DND-41 (cell line): ENCODE data around the gene SLC24A4.

Experiments
- ATAC-seq: fragments of 200-7000 bp; cut with Tn5 transposase; 3 replicates; pipeline ENCODE4 v1.9.1; 2021; ENCODE audit warnings: low read depth; ENCODE audit not compliant: insufficient read depth
- DNase-seq: peaks from one replicate; pipeline ENCODE4 v3.0.0-alpha.2; 2020
- H2AFZ ChIP-seq: 2 replicates; pipeline ENCODE4 v1.6.0; 2012; ENCODE audit warnings: low read depth, low read length
- H3K27ac ChIP-seq: 2 replicates; pipeline ENCODE4 v1.5.1; 2012; ENCODE audit warnings: low read length, inconsistent platforms
- H3K27me3 ChIP-seq: fragments of 200-600 bp; sonication (generic); 2 replicates; pipeline ENCODE4 v1.6.0; 2012; ENCODE audit warnings: low read length, mild to moderate bottlenecking, inconsistent platforms; ENCODE audit not compliant: insufficient read depth, poor library complexity
- H3K36me3 ChIP-seq: 2 replicates; pipeline ENCODE4 v1.5.1; 2012; ENCODE audit warnings: low read length, inconsistent platforms; ENCODE audit not compliant: insufficient read depth
- H3K4me1 ChIP-seq: 2 replicates; pipeline ENCODE4 v1.5.1; 2012; ENCODE audit warnings: mild to moderate bottlenecking, low read length; ENCODE audit not compliant: insufficient read depth
- H3K4me2 ChIP-seq: 2 replicates; pipeline ENCODE4 v1.6.0; 2012; ENCODE audit warnings: mild to moderate bottlenecking, moderate library complexity, low read length, inconsistent platforms; ENCODE audit not compliant: insufficient read depth
- H3K4me3 ChIP-seq, 2 experiments: fragments of 200-600 bp in 1 of 2; shearing (Covaris generic) in 1 of 2; 2 replicates each; pipeline ENCODE4 v1.5.1; 2012 to 2016; ENCODE audit warnings: inconsistent platforms in 2 of 2, low read length in 2 of 2, mild to moderate bottlenecking in 2 of 2, low read depth in 1 of 2, moderate library complexity in 1 of 2
- H3K79me2 ChIP-seq: 2 replicates; pipeline ENCODE4 v1.6.0; 2012; ENCODE audit warnings: low read length, inconsistent platforms; ENCODE audit not compliant: insufficient read depth
- H3K9ac ChIP-seq: 2 replicates; pipeline ENCODE4 v1.6.0; 2012; ENCODE audit warnings: low read depth, mild to moderate bottlenecking, inconsistent platforms, low read length, moderate library complexity
- H3K9me3 ChIP-seq: 2 replicates; pipeline ENCODE4 v1.5.1; 2012; ENCODE audit warnings: low read length, moderate library complexity, mild to moderate bottlenecking, inconsistent platforms; ENCODE audit not compliant: insufficient read depth, severe bottlenecking
- H4K20me1 ChIP-seq: 2 replicates; pipeline ENCODE4 v1.6.0; 2012; ENCODE audit warnings: low read length; ENCODE audit not compliant: insufficient read depth
- EZH2 ChIP-seq: IDR thresholded peaks from 3 replicates; pipeline ENCODE4 v1.6.1; 2012; ENCODE audit warnings: borderline replicate concordance, low read depth, mild to moderate bottlenecking, moderate library complexity, low read length, inconsistent platforms; ENCODE audit not compliant: severe bottlenecking
- TF ChIP-seq, protein P1 (sequence below): IDR thresholded peaks from 2 replicates; pipeline ENCODE4 v1.5.1; 2012; ENCODE audit warnings: borderline replicate concordance, low read length, moderate library complexity, mild to moderate bottlenecking; ENCODE audit not compliant: poor library complexity, severe bottlenecking; ENCODE audit errors: extremely low read depth

Gene SLC24A4

GRCh38 chr14:92500491-92500941, 177.6 kb downstream of the SLC24A4 start:
- no peak overlapping the region for H3K9ac ChIP-seq

DNA sequence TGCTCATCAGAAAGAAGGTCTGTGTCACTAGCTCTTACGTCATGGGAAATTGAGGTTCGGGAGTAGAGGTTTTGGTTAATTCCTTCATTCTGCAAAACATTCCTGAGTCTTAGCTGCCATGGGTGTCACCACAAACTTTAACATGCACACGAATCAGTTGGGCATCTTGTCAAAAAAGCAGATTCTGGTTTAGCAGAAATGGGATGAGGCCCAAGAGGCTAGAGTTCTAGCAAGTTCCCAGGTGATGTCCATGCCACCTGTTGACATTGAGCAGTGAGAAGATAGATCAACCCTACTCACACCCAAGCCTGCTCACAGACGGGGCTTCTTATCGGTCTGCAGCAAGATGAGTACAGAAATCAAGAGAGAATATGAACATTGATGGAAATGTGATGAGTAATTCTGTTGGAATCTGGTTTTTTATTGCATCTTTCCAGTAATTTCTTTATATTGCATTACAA, 179.0 kb downstream of the SLC24A4 start:
- no peaks in the 10 kb centered on the region for H3K4me1 ChIP-seq
- no peak overlapping the region for H3K27ac ChIP-seq
- H3K36me3 ChIP-seq: no peaks in the 10 kb centered on the region
- H3K4me2 ChIP-seq: no peak overlapping the region
- H2AFZ ChIP-seq: no peak overlapping the region
- H3K4me3 ChIP-seq: no peak overlapping the region
- no peaks in the 10 kb centered on the region for H3K79me2 ChIP-seq
- no peaks in the 10 kb centered on the region for H4K20me1 ChIP-seq
- DNase-seq (no peak), ATAC-seq (no peak)
- TF ChIP-seq EZH2: no peak
- TF ChIP-seq, protein P1, sequence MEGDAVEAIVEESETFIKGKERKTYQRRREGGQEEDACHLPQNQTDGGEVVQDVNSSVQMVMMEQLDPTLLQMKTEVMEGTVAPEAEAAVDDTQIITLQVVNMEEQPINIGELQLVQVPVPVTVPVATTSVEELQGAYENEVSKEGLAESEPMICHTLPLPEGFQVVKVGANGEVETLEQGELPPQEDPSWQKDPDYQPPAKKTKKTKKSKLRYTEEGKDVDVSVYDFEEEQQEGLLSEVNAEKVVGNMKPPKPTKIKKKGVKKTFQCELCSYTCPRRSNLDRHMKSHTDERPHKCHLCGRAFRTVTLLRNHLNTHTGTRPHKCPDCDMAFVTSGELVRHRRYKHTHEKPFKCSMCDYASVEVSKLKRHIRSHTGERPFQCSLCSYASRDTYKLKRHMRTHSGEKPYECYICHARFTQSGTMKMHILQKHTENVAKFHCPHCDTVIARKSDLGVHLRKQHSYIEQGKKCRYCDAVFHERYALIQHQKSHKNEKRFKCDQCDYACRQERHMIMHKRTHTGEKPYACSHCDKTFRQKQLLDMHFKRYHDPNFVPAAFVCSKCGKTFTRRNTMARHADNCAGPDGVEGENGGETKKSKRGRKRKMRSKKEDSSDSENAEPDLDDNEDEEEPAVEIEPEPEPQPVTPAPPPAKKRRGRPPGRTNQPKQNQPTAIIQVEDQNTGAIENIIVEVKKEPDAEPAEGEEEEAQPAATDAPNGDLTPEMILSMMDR: no peak
- H3K9me3 ChIP-seq: no peaks in the 10 kb centered on the region
- H3K9ac ChIP-seq: no peak overlapping the region
- H3K27me3 ChIP-seq: no peaks in the 10 kb centered on the region

More at GRCh38 chr14:92500491-92500941, 177.6 kb downstream of the SLC24A4 start:
- Histone ChIP-seq H3K27me3 (no peaks in the 10 kb centered on the region), H3K36me3 (no peaks in the 10 kb centered on the region), H3K4me3 (no peak overlapping the region), H3K9me3 (no peaks in the 10 kb centered on the region), H4K20me1 (no peaks in the 10 kb centered on the region), H3K4me2 (no peak overlapping the region), H3K27ac (no peak overlapping the region), H3K4me1 (no peaks in the 10 kb centered on the region), H3K79me2 (no peaks in the 10 kb centered on the region), H2AFZ (no peak overlapping the region)
- TF ChIP-seq, protein P1: no peak
- TF ChIP-seq EZH2: no peak
- DNase-seq (no peak), ATAC-seq (no peak)

DNA sequence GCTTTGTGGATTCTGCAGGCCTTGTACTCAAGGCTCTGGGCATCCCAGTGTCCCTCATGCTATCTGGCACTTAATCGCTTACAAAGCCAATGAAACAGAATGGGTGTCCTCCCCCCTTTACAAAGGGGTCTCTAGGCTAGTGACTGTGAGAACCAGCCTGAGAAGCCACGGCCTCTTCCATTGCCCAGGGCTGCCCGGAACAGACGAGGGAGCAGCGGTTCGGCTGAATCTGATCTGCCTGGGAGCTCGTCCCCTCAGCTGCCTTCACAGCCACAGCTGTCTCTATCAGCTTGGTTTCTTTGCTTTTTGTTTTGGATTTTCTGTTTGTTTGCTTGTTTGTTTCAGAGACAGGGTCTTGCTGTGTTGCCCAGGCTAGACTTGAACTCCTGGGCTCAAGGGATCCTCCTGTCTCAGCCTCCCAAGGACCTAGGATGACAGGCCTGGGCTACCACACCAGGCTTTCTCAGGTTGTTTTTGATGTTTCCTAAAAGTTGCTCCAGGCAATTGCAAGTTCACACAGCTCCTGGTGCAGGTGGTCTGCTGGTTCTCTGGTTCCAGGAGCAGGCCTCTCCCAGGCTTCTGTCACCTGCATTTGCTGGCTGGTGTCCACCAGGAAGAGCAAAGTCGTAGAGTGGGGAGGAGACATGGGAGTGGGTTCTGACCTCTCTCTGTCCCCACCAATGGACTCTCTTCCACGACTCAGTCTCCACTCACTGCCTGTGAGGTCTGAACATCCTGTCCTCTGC, 179.7 kb downstream of the SLC24A4 start:
- H3K4me3 ChIP-seq: no peak overlapping the region
- H3K27me3 ChIP-seq: no peaks in the 10 kb centered on the region
- no peaks in the 10 kb centered on the region for H3K79me2 ChIP-seq
- TF ChIP-seq, protein P1: no peak
- TF ChIP-seq EZH2: no peak
- no peaks in the 10 kb centered on the region for H3K9me3 ChIP-seq
- no peaks in the 10 kb centered on the region for H4K20me1 ChIP-seq
- H3K4me2 ChIP-seq: no peak overlapping the region
- DNase-seq: no peak
- no peaks in the 10 kb centered on the region for H3K36me3 ChIP-seq
- no peak overlapping the region for H3K27ac ChIP-seq
- H3K9ac ChIP-seq: no peak overlapping the region
- H3K4me1 ChIP-seq: no peaks in the 10 kb centered on the region
- H2AFZ ChIP-seq: no peak overlapping the region
- ATAC-seq: no peak
